Neural cell (in vitro differentiated cells): ENCODE data around the gene LINC01488.

ENCODE experiments used
- CTCF ChIP-seq: fragments of 450-650 bp; IDR thresholded peaks from 2 replicates; pipeline ENCODE4 v1.5.1; 2014; ENCODE audit warnings: antibody characterized with exemption, mild to moderate bottlenecking, moderate library complexity; ENCODE audit not compliant: poor library complexity, severe bottlenecking
- EZH2 ChIP-seq: fragments of 200-600, 300-800 bp; shearing (Covaris generic), sonication (generic); IDR thresholded peaks from 2 replicates; pipeline ENCODE4 v1.6.1; 2014; ENCODE audit warnings: antibody characterized with exemption, low read length, borderline replicate concordance, mild to moderate bottlenecking; ENCODE audit not compliant: insufficient read depth, poor library complexity, severe bottlenecking
- MXI1 ChIP-seq: fragments of 450-650 bp; conservative IDR thresholded peaks from 2 replicates; pipeline ENCODE4 v1.6.1; 2014; ENCODE audit warnings: antibody characterized with exemption, mild to moderate bottlenecking; ENCODE audit not compliant: poor library complexity, severe bottlenecking
- POLR2AphosphoS5 ChIP-seq: IDR thresholded peaks from 2 replicates; pipeline ENCODE4 v1.6.1; 2012
- SMC3 ChIP-seq: fragments of 450-650 bp; conservative IDR thresholded peaks from 2 replicates; pipeline ENCODE4 v1.6.1; 2014; ENCODE audit warnings: antibody characterized with exemption, mild to moderate bottlenecking, moderate library complexity; ENCODE audit not compliant: poor library complexity
- TF ChIP-seq, protein P1 (sequence below): IDR thresholded peaks from 2 replicates; pipeline ENCODE4 v1.6.1; 2012; ENCODE audit warnings: borderline replicate concordance

- TF ChIP-seq MXI1 (no peak), SMC3 (no peak), EZH2 (no peak), CTCF (no peak), POLR2AphosphoS5 (no peak)
- TF ChIP-seq, protein P1, sequence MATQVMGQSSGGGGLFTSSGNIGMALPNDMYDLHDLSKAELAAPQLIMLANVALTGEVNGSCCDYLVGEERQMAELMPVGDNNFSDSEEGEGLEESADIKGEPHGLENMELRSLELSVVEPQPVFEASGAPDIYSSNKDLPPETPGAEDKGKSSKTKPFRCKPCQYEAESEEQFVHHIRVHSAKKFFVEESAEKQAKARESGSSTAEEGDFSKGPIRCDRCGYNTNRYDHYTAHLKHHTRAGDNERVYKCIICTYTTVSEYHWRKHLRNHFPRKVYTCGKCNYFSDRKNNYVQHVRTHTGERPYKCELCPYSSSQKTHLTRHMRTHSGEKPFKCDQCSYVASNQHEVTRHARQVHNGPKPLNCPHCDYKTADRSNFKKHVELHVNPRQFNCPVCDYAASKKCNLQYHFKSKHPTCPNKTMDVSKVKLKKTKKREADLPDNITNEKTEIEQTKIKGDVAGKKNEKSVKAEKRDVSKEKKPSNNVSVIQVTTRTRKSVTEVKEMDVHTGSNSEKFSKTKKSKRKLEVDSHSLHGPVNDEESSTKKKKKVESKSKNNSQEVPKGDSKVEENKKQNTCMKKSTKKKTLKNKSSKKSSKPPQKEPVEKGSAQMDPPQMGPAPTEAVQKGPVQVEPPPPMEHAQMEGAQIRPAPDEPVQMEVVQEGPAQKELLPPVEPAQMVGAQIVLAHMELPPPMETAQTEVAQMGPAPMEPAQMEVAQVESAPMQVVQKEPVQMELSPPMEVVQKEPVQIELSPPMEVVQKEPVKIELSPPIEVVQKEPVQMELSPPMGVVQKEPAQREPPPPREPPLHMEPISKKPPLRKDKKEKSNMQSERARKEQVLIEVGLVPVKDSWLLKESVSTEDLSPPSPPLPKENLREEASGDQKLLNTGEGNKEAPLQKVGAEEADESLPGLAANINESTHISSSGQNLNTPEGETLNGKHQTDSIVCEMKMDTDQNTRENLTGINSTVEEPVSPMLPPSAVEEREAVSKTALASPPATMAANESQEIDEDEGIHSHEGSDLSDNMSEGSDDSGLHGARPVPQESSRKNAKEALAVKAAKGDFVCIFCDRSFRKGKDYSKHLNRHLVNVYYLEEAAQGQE: no peak
Observed at GRCh38 chr11:69529001-69529400, 47.5 kb downstream of the LINC01488 start.
